Measurements from ENCODE around the gene PFKFB1. TPM values are rescaled to one million over a fixed set of nuclear protein-coding genes. Genes with fewer than 3 reads are reported as not detected.

The PFKFB1 gene
- total RNA-seq, 4 donors from 2014 or later, result 0.49 to 1.9 (median 0.64) TPM; not detected in 1

DNA sequence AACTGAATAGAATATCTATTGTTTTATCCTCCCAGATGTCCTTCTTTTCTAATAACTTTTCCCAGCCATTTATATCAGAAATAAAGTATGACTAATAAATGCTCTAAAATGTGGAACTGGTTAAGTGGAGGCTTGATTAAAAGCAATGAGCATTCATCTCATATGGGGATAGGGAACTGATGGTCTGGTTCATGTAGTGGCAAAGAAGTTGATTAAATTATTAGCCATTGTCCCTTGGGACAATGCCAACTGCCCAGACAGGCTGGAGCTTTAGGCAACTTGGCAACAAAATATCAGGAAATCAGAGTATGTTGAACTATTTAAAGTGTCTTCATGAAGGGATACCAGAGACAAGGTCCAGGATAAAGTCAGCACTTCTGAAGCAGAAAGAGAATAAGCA lies 49.2 kb downstream of the PFKFB1 start:
- no peak for DNase-seq (ENCODE audit: low spot score in 2 of 2)
- Histone ChIP-seq H3K27me3 (no peaks in the 10 kb centered on the region), H3K4me3 (no peak overlapping the region), H3K27ac (no peak overlapping the region), H3K9me3 (no peaks in the 10 kb centered on the region), H3K36me3 (no peaks in the 10 kb centered on the region), H3K4me1 (no peaks in the 10 kb centered on the region)
- TF ChIP-seq POLR2AphosphoS5 (IDR thresholded peaks at IDR 0.05) (no peak), POLR2A (IDR thresholded peaks at IDR 0.05) (no peak), CTCF (IDR thresholded peaks at IDR 0.05) (no peak), EP300 (IDR thresholded peaks at IDR 0.05) (no peak)

- 76% methylated on average over 4 of the region's 4 CpGs for WGBS
These were observed 56.6 kb downstream of the PFKFB1 start for GRCh38 chrX:54937416-54937815.

GRCh38 chrX:54935306-54935705 lies 58.7 kb downstream of the PFKFB1 start:
- Histone ChIP-seq H3K27ac (no peak overlapping the region), H3K9me3 (no peaks in the 10 kb centered on the region), H3K36me3 (no peaks in the 10 kb centered on the region), H3K27me3 (no peaks in the 10 kb centered on the region), H3K4me1 (no peaks in the 10 kb centered on the region), H3K4me3 (no peak overlapping the region)
- 86% methylated on average over 4 of the region's 4 CpGs for WGBS
- TF ChIP-seq POLR2A (IDR thresholded peaks at IDR 0.05) (no peak), EP300 (IDR thresholded peaks at IDR 0.05) (no peak), CTCF (IDR thresholded peaks at IDR 0.05) (no peak), POLR2AphosphoS5 (IDR thresholded peaks at IDR 0.05) (no peak)
- DNase-seq (ENCODE audit: low spot score in 2 of 2), result no peak

More at GRCh38 chrX:54937416-54937815, 56.6 kb downstream of the PFKFB1 start:
- Histone ChIP-seq H3K4me3 (no peak overlapping the region), H3K36me3 (no peaks in the 10 kb centered on the region), H3K27ac (no peak overlapping the region), H3K4me1 (no peaks in the 10 kb centered on the region), H3K9me3 (no peaks in the 10 kb centered on the region), H3K27me3 (no peaks in the 10 kb centered on the region)
- no peak for DNase-seq (ENCODE audit: low spot score in 2 of 2)
- TF ChIP-seq POLR2AphosphoS5 (IDR thresholded peaks at IDR 0.05) (no peak), POLR2A (IDR thresholded peaks at IDR 0.05) (no peak)

GRCh38 chrX:54934890-54935289 lies 59.1 kb downstream of the PFKFB1 start:
- no peaks in the 10 kb centered on the region for H3K9me3 ChIP-seq
- DNase-seq (ENCODE audit: low spot score in 2 of 2), result no peak
- H3K27ac ChIP-seq, result no peak overlapping the region
- H3K4me1 ChIP-seq, result no peaks in the 10 kb centered on the region
- no peaks in the 10 kb centered on the region for H3K36me3 ChIP-seq
- TF ChIP-seq EP300 (IDR thresholded peaks at IDR 0.05) (no peak), CTCF (IDR thresholded peaks at IDR 0.05) (no peak), POLR2AphosphoS5 (IDR thresholded peaks at IDR 0.05) (no peak), POLR2A (IDR thresholded peaks at IDR 0.05) (no peak)
- no peaks in the 10 kb centered on the region for H3K27me3 ChIP-seq
- WGBS, result no CpG with 5 or more reads among the region's 3 CpGs
- no peak overlapping the region for H3K4me3 ChIP-seq

- Histone ChIP-seq H3K9me3 (no peaks in the 10 kb centered on the region), H3K36me3 (no peaks in the 10 kb centered on the region), H3K27ac (no peak overlapping the region), H3K27me3 (no peaks in the 10 kb centered on the region), H3K4me1 (no peaks in the 10 kb centered on the region), H3K4me3 (no peak overlapping the region)
- WGBS, result 84% methylated on average over 5 of the region's 6 CpGs
- no peak for DNase-seq (ENCODE audit: low spot score in 2 of 2)
- TF ChIP-seq CTCF (IDR thresholded peaks at IDR 0.05) (no peak), EP300 (IDR thresholded peaks at IDR 0.05) (no peak), POLR2AphosphoS5 (IDR thresholded peaks at IDR 0.05) (no peak), POLR2A (IDR thresholded peaks at IDR 0.05) (no peak)
These were observed 59.9 kb downstream of the PFKFB1 start for GRCh38 chrX:54934058-54934457.
